ENCODE measurements around the gene FNDC3B.
"Not testable (repeated sequence)": the region's sequence is repeated elsewhere in the genome, so short reads cannot be mapped to it uniquely, and the experiment has no call there.

The FNDC3B gene

GRCh38 chr3:172042136-172042662 lies 2.8 kb downstream of the FNDC3B start:
- Histone ChIP-seq H3K9ac (ENCODE audit: low read length) (0 out of 2 replicates have a peak overlapping the region, but pooled peaks have one; percentile 98), H3K27ac (ENCODE audit: low read length) (no peak overlapping the region), H3K9me3 (replicated peaks; ENCODE audit: insufficient read depth, low read length) (no peaks in the 10 kb centered on the region), H3K4me1 (ENCODE audit: low read length) (peaks cover 38% of the 10 kb centered on the region), H3K4me3 (ENCODE audit: low read length) (peak overlapping the region; percentile 86; the same call in 1 of the 2 replicates), H3K9me2 (replicated peaks; ENCODE audit: insufficient read depth, low read length) (no peaks in the 10 kb centered on the region), H4K20me1 (ENCODE audit: insufficient read depth, low read length) (peaks cover 32% of the 10 kb centered on the region), H3K27me3 (replicated peaks; ENCODE audit: insufficient read depth, low read length) (no peaks in the 10 kb centered on the region), H2AFZ (ENCODE audit: low read length) (no peak overlapping the region), H3K4me2 (ENCODE audit: low read depth, low read length) (peak overlapping the region; percentile 93), H3K36me3 (replicated peaks; ENCODE audit: insufficient read depth, low read length) (peaks cover 15% of the 10 kb centered on the region), H3F3A (ENCODE audit: insufficient read depth, low read length) (0 out of 2 replicates have a peak, but pooled peaks cover 6% of the 10 kb centered on the region), H3K79me2 (ENCODE audit: low read length) (peaks cover 86% of the 10 kb centered on the region)
- TF ChIP-seq EZH2phosphoT487 (IDR thresholded peaks at IDR 0.05; ENCODE audit: low read length), result no peak
- no peak for TF ChIP-seq CTCF (IDR thresholded peaks at IDR 0.05; ENCODE audit: low read length)
- TF ChIP-seq EZH2 (optimal IDR thresholded peaks at IDR 0.05; ENCODE audit: low read depth, low read length), result no peak
- no peak for DNase-seq

GRCh38 chr3:172042663-172043179 lies 3.3 kb downstream of the FNDC3B start:
- not testable (repeated sequence) for H3K9ac ChIP-seq (ENCODE audit: low read length); H3K9me2 ChIP-seq (replicated peaks; ENCODE audit: insufficient read depth, low read length); H2AFZ ChIP-seq (ENCODE audit: low read length); DNase-seq; H3K27me3 ChIP-seq (replicated peaks; ENCODE audit: insufficient read depth, low read length); H3K9me3 ChIP-seq (replicated peaks; ENCODE audit: insufficient read depth, low read length); H3F3A ChIP-seq (ENCODE audit: insufficient read depth, low read length); H3K4me2 ChIP-seq (ENCODE audit: low read depth, low read length); H3K27ac ChIP-seq (ENCODE audit: low read length); H3K4me3 ChIP-seq (ENCODE audit: low read length)
- H4K20me1 ChIP-seq (ENCODE audit: insufficient read depth, low read length), result peaks cover 35% of the 10 kb centered on the region
- peaks cover 36% of the 10 kb centered on the region for H3K4me1 ChIP-seq (ENCODE audit: low read length)
- H3K36me3 ChIP-seq (replicated peaks; ENCODE audit: insufficient read depth, low read length), result peaks cover 15% of the 10 kb centered on the region
- peaks cover 91% of the 10 kb centered on the region for H3K79me2 ChIP-seq (ENCODE audit: low read length)

- H3K4me1 ChIP-seq (ENCODE audit: low read length), result peaks cover 36% of the 10 kb centered on the region
- no peak overlapping the region for H3K27ac ChIP-seq (ENCODE audit: low read length)
- 0 out of 2 replicates have a peak, but pooled peaks cover 6% of the 10 kb centered on the region for H3F3A ChIP-seq (ENCODE audit: insufficient read depth, low read length)
- H3K9me2 ChIP-seq (replicated peaks; ENCODE audit: insufficient read depth, low read length), result no peaks in the 10 kb centered on the region
- no peak for DNase-seq
- no peak overlapping the region for H3K9ac ChIP-seq (ENCODE audit: low read length)
- no peaks in the 10 kb centered on the region for H3K9me3 ChIP-seq (replicated peaks; ENCODE audit: insufficient read depth, low read length)
- H3K4me3 ChIP-seq (ENCODE audit: low read length), result no peak overlapping the region
- H2AFZ ChIP-seq (ENCODE audit: low read length), result no peak overlapping the region
- no peak overlapping the region for H3K4me2 ChIP-seq (ENCODE audit: low read depth, low read length)
- peaks cover 96% of the 10 kb centered on the region for H3K79me2 ChIP-seq (ENCODE audit: low read length)
- peaks cover 15% of the 10 kb centered on the region for H3K36me3 ChIP-seq (replicated peaks; ENCODE audit: insufficient read depth, low read length)
- H4K20me1 ChIP-seq (ENCODE audit: insufficient read depth, low read length), result peaks cover 40% of the 10 kb centered on the region
- no peaks in the 10 kb centered on the region for H3K27me3 ChIP-seq (replicated peaks; ENCODE audit: insufficient read depth, low read length)
- TF ChIP-seq EZH2phosphoT487 (IDR thresholded peaks at IDR 0.05; ENCODE audit: low read length), result no peak
- no peak for TF ChIP-seq EZH2 (optimal IDR thresholded peaks at IDR 0.05; ENCODE audit: low read depth, low read length)
- TF ChIP-seq CTCF (IDR thresholded peaks at IDR 0.05; ENCODE audit: low read length), result no peak
Measured at GRCh38 chr3:172043233-172043632, 3.9 kb downstream of the FNDC3B start.

- Histone ChIP-seq H3K4me2 (ENCODE audit: low read depth, low read length) (no peak overlapping the region), H3F3A (ENCODE audit: insufficient read depth, low read length) (0 out of 2 replicates have a peak, but pooled peaks cover 6% of the 10 kb centered on the region)
Measured at GRCh38 chr3:172043766-172044165, 4.4 kb downstream of the FNDC3B start.

More at GRCh38 chr3:172043766-172044165, 4.4 kb downstream of the FNDC3B start:
- Histone ChIP-seq H3K9me3 (replicated peaks; ENCODE audit: insufficient read depth, low read length) (no peaks in the 10 kb centered on the region), H4K20me1 (ENCODE audit: insufficient read depth, low read length) (peaks cover 44% of the 10 kb centered on the region), H3K9ac (ENCODE audit: low read length) (no peak overlapping the region), H2AFZ (ENCODE audit: low read length) (no peak overlapping the region), H3K36me3 (replicated peaks; ENCODE audit: insufficient read depth, low read length) (peaks cover 16% of the 10 kb centered on the region), H3K4me1 (ENCODE audit: low read length) (peaks cover 33% of the 10 kb centered on the region), H3K79me2 (ENCODE audit: low read length) (peaks cover 98% of the 10 kb centered on the region), H3K4me3 (ENCODE audit: low read length) (no peak overlapping the region), H3K27me3 (replicated peaks; ENCODE audit: insufficient read depth, low read length) (no peaks in the 10 kb centered on the region), H3K27ac (ENCODE audit: low read length) (no peak overlapping the region), H3K9me2 (replicated peaks; ENCODE audit: insufficient read depth, low read length) (no peaks in the 10 kb centered on the region)
- TF ChIP-seq EZH2phosphoT487 (IDR thresholded peaks at IDR 0.05; ENCODE audit: low read length) (no peak), EZH2 (optimal IDR thresholded peaks at IDR 0.05; ENCODE audit: low read depth, low read length) (no peak), CTCF (IDR thresholded peaks at IDR 0.05; ENCODE audit: low read length) (no peak)
- DNase-seq, result no peak
